ENCODE measurements around the gene KCTD3.

KCTD3 gene

DNA sequence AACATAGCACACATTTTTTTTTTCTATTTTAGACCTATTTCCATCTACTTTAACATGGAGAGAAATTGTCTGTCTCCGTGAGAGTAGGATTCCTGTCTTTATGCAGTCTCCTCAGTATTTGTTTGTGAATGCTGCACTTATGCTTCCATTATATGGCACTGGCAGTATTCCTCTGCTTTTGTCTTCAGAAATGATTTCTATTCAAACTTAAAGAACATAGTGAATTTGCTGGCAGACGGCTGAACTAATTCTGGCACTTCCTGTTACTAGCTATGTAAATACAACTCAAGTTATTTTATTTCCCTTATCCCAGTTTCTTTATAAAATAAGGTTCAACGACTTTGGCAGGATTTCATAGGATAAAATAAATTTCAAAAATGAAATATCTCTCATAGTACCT lies 45.3 kb downstream of the KCTD3 start:
- Histone ChIP-seq H2BK12ac (ENCODE audit: low read length) (no peak overlapping the region), H3K18ac (ENCODE audit: low read length) (no peak overlapping the region)

DNA sequence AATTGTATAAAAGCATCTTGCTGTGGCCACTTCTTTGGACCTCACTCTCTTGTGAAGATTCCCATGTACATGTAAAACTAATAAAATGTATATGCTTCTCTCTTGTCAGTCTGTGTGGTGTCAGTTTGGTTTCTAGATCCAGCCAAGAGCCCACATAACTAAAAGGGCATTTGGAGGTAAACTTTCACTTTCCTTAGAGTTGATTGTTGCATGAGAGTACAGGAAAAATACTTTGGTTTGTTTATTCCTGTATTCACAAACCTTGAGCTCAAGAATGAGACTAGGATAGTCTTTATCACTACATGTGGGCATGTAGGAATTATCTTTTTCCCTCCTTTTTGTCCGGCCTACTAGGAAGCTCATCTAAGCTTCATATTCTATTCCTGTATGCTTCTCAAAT lies 50.9 kb downstream of the KCTD3 start:
- H2AK5ac ChIP-seq (ENCODE audit: low read length) = no peak overlapping the region
- H2BK5ac ChIP-seq (ENCODE audit: low read depth, low read length, poor library complexity) = no peak overlapping the region
- no peaks in the 10 kb centered on the region for H3K27me3 ChIP-seq (ENCODE audit: insufficient read depth, low read length)
- no peak overlapping the region for H2BK120ac ChIP-seq (ENCODE audit: insufficient read depth, low read length, poor library complexity)
- H2BK12ac ChIP-seq (ENCODE audit: low read length) = no peak overlapping the region
- H3K79me2 ChIP-seq (ENCODE audit: control insufficient read depth, insufficient read depth, low read length, poor library complexity) = no peaks in the 10 kb centered on the region
- no peaks in the 10 kb centered on the region for H3K9me3 ChIP-seq (ENCODE audit: insufficient read depth, low read depth, low read length)
- H3K36me3 ChIP-seq (ENCODE audit: control insufficient read depth in 1 of 2, insufficient read depth in 2 of 2, low read length in 2 of 2) = peaks cover 0 to 4% of the 10 kb centered on the region in 2 experiments
- H3K27ac ChIP-seq (ENCODE audit: low read depth, low read length) = no peak overlapping the region
- H3K23ac ChIP-seq (ENCODE audit: low read length) = no peak overlapping the region
- no CpG with 5 or more reads among the region's 1 CpG for WGBS (ENCODE audit: extremely low coverage, insufficient coverage, insufficient read length)
- peaks cover 0 to 3% of the 10 kb centered on the region in 2 experiments for H3K4me1 ChIP-seq (ENCODE audit: control insufficient read depth in 1 of 2, insufficient read depth in 2 of 2, low read length in 2 of 2)
- H3K4me2 ChIP-seq (ENCODE audit: low read length) = no peak overlapping the region
- no peak overlapping the region for H4K8ac ChIP-seq (ENCODE audit: low read depth, low read length)
- no peak overlapping the region for H3K9ac ChIP-seq (ENCODE audit: low read length)
- H3K4me3 ChIP-seq (ENCODE audit: low read depth, low read length) = no peak overlapping the region
- no peaks in the 10 kb centered on the region for H3K79me1 ChIP-seq (ENCODE audit: low read length)
- H4K91ac ChIP-seq (ENCODE audit: low read depth, low read length) = no peak overlapping the region
- no peak overlapping the region for H3K18ac ChIP-seq (ENCODE audit: low read length)
- DNase-seq = no peak
- no peak overlapping the region for H2AFZ ChIP-seq (ENCODE audit: insufficient read depth, low read length, poor library complexity)
- H4K12ac ChIP-seq (ENCODE audit: low read depth, low read length) = no peak overlapping the region
- no peak overlapping the region for H3K14ac ChIP-seq (ENCODE audit: low read length)
- no peak overlapping the region for H3K4ac ChIP-seq (ENCODE audit: low read depth, low read length)

More for the DNA sequence above, 45.3 kb downstream of the KCTD3 start:
- Histone ChIP-seq H4K12ac (ENCODE audit: low read depth, low read length) (no peak overlapping the region), H4K91ac (ENCODE audit: low read depth, low read length) (no peak overlapping the region), H4K8ac (ENCODE audit: low read depth, low read length) (no peak overlapping the region), H2BK120ac (ENCODE audit: insufficient read depth, low read length, poor library complexity) (no peak overlapping the region), H3K4ac (ENCODE audit: low read depth, low read length) (no peak overlapping the region), H3K27ac (ENCODE audit: low read depth, low read length) (no peak overlapping the region), H3K36me3 (ENCODE audit: control insufficient read depth in 1 of 2, insufficient read depth in 2 of 2, low read length in 2 of 2) (peaks cover 2% of the 10 kb centered on the region in 2 experiments), H2AFZ (ENCODE audit: insufficient read depth, low read length, poor library complexity) (no peak overlapping the region), H2AK5ac (ENCODE audit: low read length) (no peak overlapping the region), H3K4me3 (ENCODE audit: low read depth, low read length) (no peak overlapping the region), H3K14ac (ENCODE audit: low read length) (no peak overlapping the region), H3K9ac (ENCODE audit: low read length) (no peak overlapping the region), H3K27me3 (ENCODE audit: insufficient read depth, low read length) (no peaks in the 10 kb centered on the region), H3K4me2 (ENCODE audit: low read length) (no peak overlapping the region), H3K4me1 (ENCODE audit: control insufficient read depth in 1 of 2, insufficient read depth in 2 of 2, low read length in 2 of 2) (peaks cover 0 to 3% of the 10 kb centered on the region in 2 experiments), H3K9me3 (ENCODE audit: insufficient read depth, low read depth, low read length) (no peaks in the 10 kb centered on the region), H2BK5ac (ENCODE audit: low read depth, low read length, poor library complexity) (no peak overlapping the region), H3K23ac (ENCODE audit: low read length) (no peak overlapping the region), H3K79me2 (ENCODE audit: control insufficient read depth, insufficient read depth, low read length, poor library complexity) (no peaks in the 10 kb centered on the region), H3K79me1 (ENCODE audit: low read length) (no peaks in the 10 kb centered on the region)
- no peak for DNase-seq
- WGBS (ENCODE audit: extremely low coverage, insufficient coverage, insufficient read length) = no CpG with 5 or more reads among the region's 3 CpGs

DNA sequence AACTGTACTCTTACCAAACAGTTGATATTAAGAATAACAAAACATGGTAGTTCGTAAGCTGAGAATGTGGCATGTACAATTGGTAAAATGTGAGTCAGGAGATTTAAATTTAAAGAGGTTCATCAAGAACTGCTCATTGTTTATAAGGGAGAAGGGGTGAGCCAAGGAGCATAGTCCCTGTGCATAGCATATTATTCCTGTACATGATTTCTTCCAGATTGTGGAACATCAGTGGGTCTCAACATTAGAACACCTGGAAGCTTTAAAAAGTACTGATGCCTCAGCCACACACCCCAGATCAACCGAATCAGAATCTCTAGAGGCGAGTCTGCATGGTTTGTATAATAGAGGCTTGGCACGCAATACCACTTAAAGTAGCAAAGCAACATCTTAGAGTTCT lies 56.1 kb downstream of the KCTD3 start:
- H3K79me2 ChIP-seq (ENCODE audit: control insufficient read depth, insufficient read depth, low read length, poor library complexity) = no peaks in the 10 kb centered on the region
- no peak overlapping the region for H2AK5ac ChIP-seq (ENCODE audit: low read length)
- H2BK12ac ChIP-seq (ENCODE audit: low read length) = no peak overlapping the region
- no peak overlapping the region for H3K4me3 ChIP-seq (ENCODE audit: low read depth, low read length)
- no peak overlapping the region for H3K23ac ChIP-seq (ENCODE audit: low read length)
- no peak overlapping the region for H3K27ac ChIP-seq (ENCODE audit: low read depth, low read length)
- no peak overlapping the region for H2AFZ ChIP-seq (ENCODE audit: insufficient read depth, low read length, poor library complexity)
- no CpG with 5 or more reads among the region's 4 CpGs for WGBS (ENCODE audit: extremely low coverage, insufficient coverage, insufficient read length)
- no peak overlapping the region for H3K18ac ChIP-seq (ENCODE audit: low read length)
- no peak overlapping the region for H4K91ac ChIP-seq (ENCODE audit: low read depth, low read length)
- H2BK5ac ChIP-seq (ENCODE audit: low read depth, low read length, poor library complexity) = no peak overlapping the region
- H2BK120ac ChIP-seq (ENCODE audit: insufficient read depth, low read length, poor library complexity) = no peak overlapping the region
- no peak overlapping the region for H3K9ac ChIP-seq (ENCODE audit: low read length)
- H3K4me2 ChIP-seq (ENCODE audit: low read length) = no peak overlapping the region
- H3K9me3 ChIP-seq (ENCODE audit: insufficient read depth, low read depth, low read length) = no peaks in the 10 kb centered on the region
- no peak for DNase-seq
- H3K4me1 ChIP-seq (ENCODE audit: control insufficient read depth in 1 of 2, insufficient read depth in 2 of 2, low read length in 2 of 2) = no peaks in the 10 kb centered on the region
- H3K36me3 ChIP-seq (ENCODE audit: control insufficient read depth in 1 of 2, insufficient read depth in 2 of 2, low read length in 2 of 2) = peaks cover 0 to 4% of the 10 kb centered on the region in 2 experiments
- H3K14ac ChIP-seq (ENCODE audit: low read length) = no peak overlapping the region
- H4K12ac ChIP-seq (ENCODE audit: low read depth, low read length) = no peak overlapping the region
- no peak overlapping the region for H4K8ac ChIP-seq (ENCODE audit: low read depth, low read length)
- H3K4ac ChIP-seq (ENCODE audit: low read depth, low read length) = no peak overlapping the region
- H3K27me3 ChIP-seq (ENCODE audit: insufficient read depth, low read length) = no peaks in the 10 kb centered on the region
- no peaks in the 10 kb centered on the region for H3K79me1 ChIP-seq (ENCODE audit: low read length)

DNA sequence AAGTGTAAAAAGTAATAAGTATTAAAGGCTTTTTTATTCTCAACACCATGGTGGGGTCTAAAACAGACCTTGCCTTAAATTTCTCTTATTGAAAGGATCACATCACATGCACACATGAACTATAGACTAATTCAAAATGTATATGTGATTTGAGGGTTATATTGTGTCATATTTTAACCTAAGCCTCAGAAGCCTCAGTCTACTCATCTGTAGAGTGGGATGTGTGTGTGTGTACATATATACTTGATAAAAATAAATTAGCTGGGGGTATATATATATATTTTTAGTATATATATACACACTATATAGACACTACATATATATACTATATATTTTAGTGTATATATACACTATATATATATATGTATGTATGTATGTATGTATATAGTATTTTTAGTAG lies 58.8 kb downstream of the KCTD3 start:
- Histone ChIP-seq H4K91ac (ENCODE audit: low read depth, low read length) (no peak overlapping the region), H3K14ac (ENCODE audit: low read length) (no peak overlapping the region), H3K4me3 (ENCODE audit: low read depth, low read length) (no peak overlapping the region), H4K8ac (ENCODE audit: low read depth, low read length) (no peak overlapping the region), H3K23ac (ENCODE audit: low read length) (no peak overlapping the region), H3K27me3 (ENCODE audit: insufficient read depth, low read length) (no peaks in the 10 kb centered on the region), H3K79me2 (ENCODE audit: control insufficient read depth, insufficient read depth, low read length, poor library complexity) (no peaks in the 10 kb centered on the region), H3K9ac (ENCODE audit: low read length) (no peak overlapping the region), H3K4ac (ENCODE audit: low read depth, low read length) (no peak overlapping the region), H2BK5ac (ENCODE audit: low read depth, low read length, poor library complexity) (no peak overlapping the region), H2BK12ac (ENCODE audit: low read length) (no peak overlapping the region), H3K27ac (ENCODE audit: low read depth, low read length) (no peak overlapping the region), H3K9me3 (ENCODE audit: insufficient read depth, low read depth, low read length) (no peaks in the 10 kb centered on the region), H4K12ac (ENCODE audit: low read depth, low read length) (no peak overlapping the region), H3K36me3 (ENCODE audit: control insufficient read depth in 1 of 2, insufficient read depth in 2 of 2, low read length in 2 of 2) (no peaks in the 10 kb centered on the region), H2BK120ac (ENCODE audit: insufficient read depth, low read length, poor library complexity) (no peak overlapping the region), H3K4me1 (ENCODE audit: control insufficient read depth in 1 of 2, insufficient read depth in 2 of 2, low read length in 2 of 2) (no peaks in the 10 kb centered on the region), H3K18ac (ENCODE audit: low read length) (no peak overlapping the region), H3K79me1 (ENCODE audit: low read length) (no peaks in the 10 kb centered on the region), H2AK5ac (ENCODE audit: low read length) (no peak overlapping the region), H3K4me2 (ENCODE audit: low read length) (no peak overlapping the region), H2AFZ (ENCODE audit: insufficient read depth, low read length, poor library complexity) (no peak overlapping the region)
- no peak for DNase-seq
